Neural progenitor cell (in vitro differentiated cells): ENCODE measurements around the gene GAL3ST2.

Source experiments
- CTCF ChIP-seq: fragments of 200-600 bp; sonication (generic); IDR thresholded peaks from 2 replicates; pipeline ENCODE4 v1.5.1; 2017; ENCODE audit warnings: antibody characterized with exemption, mild to moderate bottlenecking
- EZH2 ChIP-seq: fragments of 200-600 bp; sonication (generic); IDR thresholded peaks from 2 replicates; pipeline ENCODE4 v1.6.1; 2017; ENCODE audit warnings: antibody characterized with exemption, mild to moderate bottlenecking, moderate library complexity

DNA sequence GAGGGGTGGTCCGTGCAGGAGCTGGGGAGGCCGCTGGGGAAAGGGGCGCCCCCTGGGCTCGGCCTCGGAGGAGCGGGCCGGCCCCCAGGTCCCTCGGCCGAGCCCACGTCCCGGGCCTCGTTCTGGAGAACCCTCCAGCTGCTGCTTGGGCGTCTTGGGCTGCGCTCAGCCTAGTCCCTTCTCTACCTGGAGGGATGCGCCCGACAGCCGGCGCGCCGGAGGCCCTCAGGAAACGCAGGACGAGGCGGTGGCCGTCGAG lies 42.5 kb upstream of the GAL3ST2 start:
- peak; percentile 33 for TF ChIP-seq CTCF
- TF ChIP-seq EZH2 = no peak
